ENCODE results near the gene HSPA12A. TPM values are rescaled to one million over a fixed set of nuclear protein-coding genes. Genes with fewer than 3 reads are reported as not detected.

Gene HSPA12A
- total and polyA plus RNA-seq, 7 experiments from 2014 or later, result 0.06 to 0.07 TPM; not detected in 5

DNA sequence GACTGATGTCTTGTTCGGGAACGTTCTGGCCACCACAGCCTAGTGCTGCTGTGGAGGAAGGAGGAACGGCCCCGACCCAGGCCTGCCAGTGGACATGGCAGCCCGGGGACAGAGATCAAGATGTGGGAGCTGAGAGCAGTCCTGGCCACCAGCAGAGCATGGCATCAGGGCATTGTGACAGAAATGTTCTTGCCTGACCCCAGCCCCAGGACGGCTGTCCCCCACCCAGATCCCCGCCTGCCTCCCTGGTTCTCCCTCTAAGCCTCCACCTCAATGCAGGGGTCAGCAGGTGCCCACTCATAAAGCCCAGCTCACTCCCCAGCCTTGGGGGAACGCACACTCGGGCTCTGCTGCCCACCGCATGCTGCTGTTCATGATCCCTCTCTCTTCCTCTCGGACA lies 42.9 kb upstream of the HSPA12A start:
- peaks cover 0 to 17% (median 12%) of the 10 kb centered on the region in 7 donors for H3K4me1 Mint-ChIP-seq
- Histone ChIP-seq H3K4me1 (ENCODE audit: control insufficient read depth in 2 of 2, insufficient read depth in 2 of 2, low read length in 2 of 2) (peaks cover 0 to 5% of the 10 kb centered on the region in 2 donors), H3K36me3 (ENCODE audit: control insufficient read depth in 2 of 3, insufficient read depth in 3 of 3, low read length in 3 of 3) (no peaks in the 10 kb centered on the region), H3K27me3 (ENCODE audit: control insufficient read depth in 2 of 2, insufficient read depth in 2 of 2, low read length in 2 of 2) (no peaks in the 10 kb centered on the region), H3K27ac (ENCODE audit: low read depth, low read length) (no peak overlapping the region), H3K4me3 (ENCODE audit: low read length) (no peak overlapping the region), H3K9me3 (ENCODE audit: control insufficient read depth in 2 of 3, low read length in 3 of 3) (no peaks in the 10 kb centered on the region)
- DNase-seq (no peak), ATAC-seq (no peak)
- no peak overlapping the region for H3K4me3 Mint-ChIP-seq
- no peaks in the 10 kb centered on the region for H3K9me3 Mint-ChIP-seq
- H3K27me3 Mint-ChIP-seq, result peaks cover 10 to 29% (median 11%) of the 10 kb centered on the region in 5 donors
- intact Hi-C loops (cut with micrococcal nuclease), result loop anchor here (5.0 kb wide), 2 partner anchors 63 to 343 kb away; no protein-coding TSS in a partner anchor
- H3K36me3 Mint-ChIP-seq, result no peaks in the 10 kb centered on the region
- POLR2A ChIA-PET, result no interaction called here
- CTCF ChIA-PET, result no interaction called here
- H3K27ac Mint-ChIP-seq, result peak overlapping the region in 1 of 9 donors; percentile 59

DNA sequence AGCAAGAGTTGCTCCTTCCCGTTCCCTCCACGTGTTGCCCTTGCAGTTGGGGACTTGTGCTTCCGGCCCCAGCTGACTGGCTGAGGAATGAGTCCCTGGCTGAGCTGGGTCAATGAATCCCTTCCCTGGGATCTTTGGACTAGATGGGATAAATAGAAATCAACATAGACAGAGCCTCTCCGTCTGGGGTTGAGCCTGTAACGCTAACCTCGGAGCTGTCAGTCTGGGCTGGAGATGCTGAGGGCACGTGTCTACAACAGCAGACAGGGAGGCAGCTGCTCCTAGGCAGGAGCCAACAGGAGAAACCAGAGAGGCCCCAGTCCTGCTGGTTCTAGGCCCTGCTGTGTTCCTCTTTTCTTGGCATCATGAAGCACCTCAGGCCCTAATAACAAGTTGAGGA lies 42.3 kb upstream of the HSPA12A start:
- H3K27ac Mint-ChIP-seq, result no peak overlapping the region

DNA sequence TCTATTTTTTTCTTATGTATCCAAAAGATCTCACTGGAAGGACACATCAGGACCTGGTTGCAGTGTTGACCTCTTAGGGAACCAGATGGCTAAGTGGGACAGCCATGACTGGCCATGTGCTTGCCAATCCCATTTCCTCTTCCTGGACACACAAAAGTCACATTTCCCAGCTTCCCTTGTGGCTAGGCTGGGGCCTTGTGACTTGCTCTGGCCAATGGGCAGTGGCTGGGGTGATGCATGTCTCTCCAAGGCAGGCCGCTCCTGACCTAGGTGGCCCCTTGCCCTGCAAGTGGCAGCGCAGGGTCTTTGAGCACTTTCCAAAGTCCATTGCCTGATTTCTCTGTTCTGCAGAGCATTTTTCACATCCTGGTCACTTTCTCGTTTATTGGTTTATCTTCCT lies 41.7 kb upstream of the HSPA12A start:
- ATAC-seq (no peak), DNase-seq (no peak)
- Histone ChIP-seq H3K4me1 (ENCODE audit: control insufficient read depth in 2 of 2, insufficient read depth in 2 of 2, low read length in 2 of 2) (peaks cover 0 to 5% of the 10 kb centered on the region in 2 donors), H3K27ac (ENCODE audit: low read depth, low read length) (no peak overlapping the region), H3K27me3 (ENCODE audit: control insufficient read depth in 2 of 2, insufficient read depth in 2 of 2, low read length in 2 of 2) (no peaks in the 10 kb centered on the region), H3K9me3 (ENCODE audit: control insufficient read depth in 2 of 3, low read length in 3 of 3) (no peaks in the 10 kb centered on the region), H3K4me3 (ENCODE audit: low read length) (no peak overlapping the region), H3K36me3 (ENCODE audit: control insufficient read depth in 2 of 3, insufficient read depth in 3 of 3, low read length in 3 of 3) (no peaks in the 10 kb centered on the region)
- ChIA-PET POLR2A (no interaction called here), CTCF (no interaction called here)
- H3K27me3 Mint-ChIP-seq, result peaks cover 10 to 27% (median 10%) of the 10 kb centered on the region in 5 donors
- H3K36me3 Mint-ChIP-seq, result no peaks in the 10 kb centered on the region
- intact Hi-C loops (cut with micrococcal nuclease), result no loop called here
- no peak overlapping the region for H3K4me3 Mint-ChIP-seq
- no peaks in the 10 kb centered on the region for H3K9me3 Mint-ChIP-seq
- no peak overlapping the region for H3K27ac Mint-ChIP-seq
- H3K4me1 Mint-ChIP-seq, result peaks cover 0 to 17% (median 12%) of the 10 kb centered on the region in 7 donors

More for the DNA sequence above, 42.3 kb upstream of the HSPA12A start:
- intact Hi-C loops (cut with micrococcal nuclease), result loop anchor here (5.0 kb wide), 2 partner anchors 62 to 342 kb away; no protein-coding TSS in a partner anchor
- Histone ChIP-seq H3K4me1 (ENCODE audit: control insufficient read depth in 2 of 2, insufficient read depth in 2 of 2, low read length in 2 of 2) (peaks cover 0 to 5% of the 10 kb centered on the region in 2 donors), H3K27me3 (ENCODE audit: control insufficient read depth in 2 of 2, insufficient read depth in 2 of 2, low read length in 2 of 2) (no peaks in the 10 kb centered on the region), H3K36me3 (ENCODE audit: control insufficient read depth in 2 of 3, insufficient read depth in 3 of 3, low read length in 3 of 3) (no peaks in the 10 kb centered on the region), H3K9me3 (ENCODE audit: control insufficient read depth in 2 of 3, low read length in 3 of 3) (no peaks in the 10 kb centered on the region), H3K4me3 (ENCODE audit: low read length) (no peak overlapping the region), H3K27ac (ENCODE audit: low read depth, low read length) (no peak overlapping the region)
- ChIA-PET CTCF (no interaction called here), POLR2A (no interaction called here)
- ATAC-seq (no peak), DNase-seq (no peak)
- peaks cover 9 to 27% (median 10%) of the 10 kb centered on the region in 5 donors for H3K27me3 Mint-ChIP-seq
- H3K4me3 Mint-ChIP-seq, result no peak overlapping the region
- peaks cover 0 to 17% (median 12%) of the 10 kb centered on the region in 7 donors for H3K4me1 Mint-ChIP-seq
- H3K36me3 Mint-ChIP-seq, result no peaks in the 10 kb centered on the region
- no peaks in the 10 kb centered on the region for H3K9me3 Mint-ChIP-seq

GRCh38 chr10:116783011-116783655 lies 40.8 kb upstream of the HSPA12A start:
- no peaks in the 10 kb centered on the region for H3K9me3 ChIP-seq (ENCODE audit: control insufficient read depth in 2 of 3, low read length in 3 of 3)
- intact Hi-C loops (cut with micrococcal nuclease), result no loop called here
- no peak overlapping the region for H3K27ac ChIP-seq (ENCODE audit: low read depth, low read length)
- no peak overlapping the region for H3K4me3 ChIP-seq (ENCODE audit: low read length)
- H3K36me3 ChIP-seq (ENCODE audit: control insufficient read depth in 2 of 3, insufficient read depth in 3 of 3, low read length in 3 of 3), result no peaks in the 10 kb centered on the region
- POLR2A ChIA-PET, result no interaction called here
- peaks cover 0 to 12% (median 11%) of the 10 kb centered on the region in 7 donors for H3K4me1 Mint-ChIP-seq
- H3K27me3 Mint-ChIP-seq, result peaks cover 10 to 27% (median 12%) of the 10 kb centered on the region in 5 donors
- CTCF ChIA-PET, result no interaction called here
- DNase-seq (no peak), ATAC-seq (no peak)
- H3K27ac Mint-ChIP-seq, result peak overlapping the region in 1 of 9 donors; percentile 46
- H3K9me3 Mint-ChIP-seq, result no peaks in the 10 kb centered on the region
- H3K4me3 Mint-ChIP-seq, result no peak overlapping the region
- H3K36me3 Mint-ChIP-seq, result no peaks in the 10 kb centered on the region
- H3K27me3 ChIP-seq (ENCODE audit: control insufficient read depth in 2 of 2, insufficient read depth in 2 of 2, low read length in 2 of 2), result no peaks in the 10 kb centered on the region
- peaks cover 0 to 5% of the 10 kb centered on the region in 2 donors for H3K4me1 ChIP-seq (ENCODE audit: control insufficient read depth in 2 of 2, insufficient read depth in 2 of 2, low read length in 2 of 2)

DNA sequence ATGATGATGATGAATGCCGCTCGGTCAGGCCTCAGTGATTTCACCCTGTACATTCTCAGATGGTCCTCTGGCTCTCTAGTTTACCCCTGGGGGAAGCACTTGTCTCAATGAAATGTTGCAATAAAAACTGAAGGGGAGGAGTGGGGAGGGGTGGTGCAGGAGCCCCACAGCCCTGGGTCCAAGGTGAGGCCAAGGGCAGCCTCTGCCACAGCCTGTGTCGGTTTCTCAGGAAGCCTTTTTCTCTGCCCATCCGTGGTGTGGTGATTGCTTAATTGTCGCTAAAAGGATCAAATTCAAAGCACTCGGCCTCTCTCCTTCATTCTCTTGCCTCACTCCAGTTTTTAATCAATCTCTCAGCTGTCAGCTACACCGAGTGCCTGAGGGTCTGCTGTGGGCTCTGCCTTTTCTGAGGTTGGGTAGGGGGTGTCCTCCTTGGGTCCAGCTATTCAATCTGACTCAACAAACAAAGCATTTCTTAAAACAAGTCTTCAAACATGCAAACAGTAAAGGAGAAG lies 39.1 kb upstream of the HSPA12A start:
- Mint-ChIP-seq H3K36me3 (no peaks in the 10 kb centered on the region), H3K4me3 (no peak overlapping the region), H3K27me3 (peaks cover 0 to 39% (median 7%) of the 10 kb centered on the region in 5 donors), H3K9me3 (no peaks in the 10 kb centered on the region), H3K4me1 (no peaks in the 10 kb centered on the region), H3K27ac (no peak overlapping the region)
- DNase-seq (no peak), ATAC-seq (no peak)
- ChIA-PET CTCF (no interaction called here), POLR2A (no interaction called here)
- no peak overlapping the region for H3K4me3 ChIP-seq (ENCODE audit: low read length)
- H3K9me3 ChIP-seq (ENCODE audit: control insufficient read depth in 2 of 3, low read length in 3 of 3), result no peaks in the 10 kb centered on the region
- H3K36me3 ChIP-seq (ENCODE audit: control insufficient read depth in 2 of 3, insufficient read depth in 3 of 3, low read length in 3 of 3), result no peaks in the 10 kb centered on the region
- intact Hi-C loops (cut with micrococcal nuclease), result no loop called here
- no peaks in the 10 kb centered on the region for H3K4me1 ChIP-seq (ENCODE audit: control insufficient read depth in 2 of 2, insufficient read depth in 2 of 2, low read length in 2 of 2)
- no peaks in the 10 kb centered on the region for H3K27me3 ChIP-seq (ENCODE audit: control insufficient read depth in 2 of 2, insufficient read depth in 2 of 2, low read length in 2 of 2)
- no peak overlapping the region for H3K27ac ChIP-seq (ENCODE audit: low read depth, low read length)

DNA sequence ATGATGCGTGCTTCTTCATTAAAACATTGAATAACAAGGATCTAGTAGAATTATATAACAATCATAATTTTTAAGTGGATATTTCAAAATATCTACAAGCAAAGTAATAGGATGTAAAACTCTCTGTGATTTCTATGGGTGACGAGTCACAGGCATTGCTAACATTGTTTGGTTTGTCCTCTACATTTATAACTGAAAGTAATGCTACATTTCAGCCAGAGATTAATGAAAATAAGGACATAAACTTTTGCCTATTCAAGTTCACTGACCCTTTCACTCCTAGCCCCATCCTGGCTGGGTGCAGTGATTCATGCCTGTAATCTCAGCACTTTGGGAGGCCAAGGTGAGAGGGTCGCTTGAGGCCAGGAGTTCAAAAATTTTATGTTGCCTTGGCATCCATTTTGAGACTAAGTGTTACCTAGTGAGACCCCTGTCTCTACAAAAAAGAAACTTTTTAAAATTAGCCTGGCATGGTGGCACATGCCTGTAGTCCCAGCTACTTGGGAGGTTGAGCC lies 38.4 kb upstream of the HSPA12A start:
- Mint-ChIP-seq H3K4me3 (no peak overlapping the region), H3K27ac (no peak overlapping the region), H3K4me1 (no peaks in the 10 kb centered on the region), H3K27me3 (peaks cover 0 to 41% (median 7%) of the 10 kb centered on the region in 5 donors), H3K36me3 (no peaks in the 10 kb centered on the region), H3K9me3 (no peaks in the 10 kb centered on the region)
- Histone ChIP-seq H3K36me3 (ENCODE audit: control insufficient read depth in 2 of 3, insufficient read depth in 3 of 3, low read length in 3 of 3) (no peaks in the 10 kb centered on the region), H3K27me3 (ENCODE audit: control insufficient read depth in 2 of 2, insufficient read depth in 2 of 2, low read length in 2 of 2) (no peaks in the 10 kb centered on the region), H3K9me3 (ENCODE audit: control insufficient read depth in 2 of 3, low read length in 3 of 3) (no peaks in the 10 kb centered on the region), H3K4me1 (ENCODE audit: control insufficient read depth in 2 of 2, insufficient read depth in 2 of 2, low read length in 2 of 2) (no peaks in the 10 kb centered on the region), H3K4me3 (ENCODE audit: low read length) (no peak overlapping the region), H3K27ac (ENCODE audit: low read depth, low read length) (no peak overlapping the region)
- ChIA-PET CTCF (no interaction called here), POLR2A (no interaction called here)
- ATAC-seq (no peak), DNase-seq (no peak)
- intact Hi-C loops (cut with micrococcal nuclease), result no loop called here

All from naive thymus-derived CD4-positive, alpha-beta T cell (primary cell).